GM19468 (cell line): ENCODE results near the gene TPD52L2.

ENCODE experiments used
- ATAC-seq: cut with Tn5 transposase; IDR thresholded peaks from one replicate; pipeline ENCODE4 v1.9.1; 2021; ENCODE audit warnings: mild to moderate bottlenecking, moderate library complexity, moderate number of reproducible peaks; ENCODE audit not compliant: unreplicated experiment; ENCODE audit errors: extremely low read depth

Gene TPD52L2

DNA sequence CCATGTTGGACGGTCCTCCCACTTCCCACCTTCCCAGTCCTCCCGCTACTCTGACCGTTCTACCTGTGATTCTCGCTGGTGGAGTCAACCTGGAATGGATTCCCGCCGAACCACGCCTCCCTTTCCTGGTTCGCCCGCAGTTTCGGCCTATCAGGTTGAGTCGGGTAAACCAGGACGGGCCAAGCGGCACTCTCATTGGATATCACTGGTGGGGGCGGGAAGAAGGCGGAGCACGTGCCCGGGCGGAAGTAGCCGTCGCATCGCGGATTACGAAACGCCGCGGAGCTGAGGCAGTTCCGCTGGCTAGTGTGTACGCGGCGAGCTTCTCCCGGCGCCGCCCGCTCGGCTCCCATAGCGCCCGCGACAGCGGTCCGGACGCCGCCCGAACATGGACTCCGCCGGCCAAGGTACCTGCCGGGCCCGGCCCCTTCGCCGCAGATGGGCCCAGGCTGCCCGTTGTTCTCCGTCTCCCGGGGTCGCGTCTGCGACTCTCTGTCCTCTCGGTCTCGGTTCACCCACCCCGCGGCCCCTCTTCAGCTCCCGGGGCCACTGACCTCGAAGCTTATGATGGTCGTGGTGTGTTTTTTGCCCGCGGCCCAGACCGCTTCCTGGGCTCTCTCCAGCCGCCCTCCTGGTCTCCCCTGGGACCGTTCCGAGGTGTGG lies at the start of gene TPD52L2:
TSS of gene TPD52L2 (plus strand) at position 293 of the 663 bp plus-strand sequence. CDS start at position 389, 96 bp downstream.
- peak; percentile 72 for ATAC-seq

DNA sequence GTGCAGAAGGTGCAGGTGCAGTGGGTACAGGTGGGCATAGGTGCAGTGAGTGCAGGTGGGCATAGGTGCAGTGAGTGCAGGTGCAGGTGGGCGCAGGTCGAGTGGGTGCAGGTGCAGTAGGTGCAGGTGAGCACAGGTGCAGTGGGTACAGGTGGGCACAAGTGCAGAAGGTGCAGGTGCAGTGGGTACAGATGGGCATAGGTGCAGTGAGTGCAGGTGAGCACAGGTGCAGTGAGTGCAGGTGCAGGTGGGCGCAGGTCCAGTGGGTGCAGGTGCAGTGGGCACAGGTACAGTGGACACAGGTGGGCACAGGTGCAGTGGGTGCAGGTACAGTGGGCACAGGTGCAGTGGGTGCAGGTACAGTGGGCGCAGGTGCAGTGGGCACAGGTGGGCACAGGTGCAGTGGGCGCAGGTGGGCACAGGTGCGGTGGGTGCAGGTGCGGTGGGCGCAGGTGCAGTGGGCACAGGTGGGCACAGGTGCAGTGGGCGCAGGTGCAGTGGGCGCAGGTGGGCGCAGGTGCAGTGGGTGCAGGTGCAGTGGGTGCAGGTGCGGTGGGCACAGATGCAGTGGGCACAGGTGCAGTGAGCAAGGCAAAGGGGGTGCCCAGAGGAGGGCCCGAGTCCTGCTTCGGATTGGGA lies 49.3 kb upstream of the TPD52L2 start:
- ATAC-seq, result no peak

DNA sequence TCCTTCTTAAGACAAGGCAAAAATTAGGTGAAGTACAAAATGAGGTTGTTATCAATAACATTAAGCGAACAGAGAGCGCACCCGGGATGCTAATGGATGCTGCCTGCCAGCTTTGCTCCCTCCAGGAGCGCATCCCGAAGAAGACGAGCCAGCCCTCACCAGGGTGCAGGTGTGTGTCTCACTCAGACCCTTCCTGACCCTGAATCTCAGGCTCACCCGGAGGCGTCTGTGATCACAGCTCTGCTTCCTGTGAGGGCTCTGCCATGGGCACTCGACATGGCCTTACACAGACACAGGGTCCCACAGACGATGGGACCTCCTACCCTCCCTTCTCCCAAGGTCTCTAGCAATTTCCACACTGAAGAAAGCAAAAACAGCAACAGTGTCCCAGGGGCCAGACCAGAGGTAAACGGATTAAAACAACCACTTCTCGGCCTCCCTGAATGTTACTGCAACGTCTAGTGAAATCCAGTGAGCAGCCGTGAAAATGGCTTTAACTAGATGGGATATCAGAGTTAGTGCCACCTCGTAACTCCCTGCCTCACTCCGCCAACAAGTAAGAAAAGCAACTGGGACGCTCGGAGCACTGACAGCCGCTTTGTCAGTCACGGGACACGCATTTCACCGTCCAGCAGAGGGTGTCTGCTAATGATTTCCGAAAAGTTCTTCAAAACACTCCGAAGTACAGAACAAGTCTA lies 45.7 kb upstream of the TPD52L2 start:
- no peak for ATAC-seq

DNA sequence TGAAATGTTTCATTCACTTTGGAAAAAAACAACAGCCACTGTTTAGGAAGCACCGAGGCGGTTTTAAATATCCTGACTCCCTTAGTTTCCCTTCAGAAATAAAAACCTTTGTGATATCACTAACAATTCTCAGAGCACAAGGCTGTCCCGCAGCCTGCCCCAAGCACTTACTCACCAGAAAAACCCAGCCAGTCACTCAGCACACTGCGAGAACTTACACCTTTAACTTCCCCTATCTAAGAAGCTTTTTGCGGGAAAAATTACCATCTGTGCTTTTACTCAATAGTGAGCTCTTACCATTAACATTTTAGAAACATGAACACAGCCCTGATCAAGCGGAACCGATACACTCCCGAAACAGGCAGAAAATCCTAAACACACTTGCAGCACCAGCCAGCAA lies 43.3 kb upstream of the TPD52L2 start:
- ATAC-seq, result no peak

DNA sequence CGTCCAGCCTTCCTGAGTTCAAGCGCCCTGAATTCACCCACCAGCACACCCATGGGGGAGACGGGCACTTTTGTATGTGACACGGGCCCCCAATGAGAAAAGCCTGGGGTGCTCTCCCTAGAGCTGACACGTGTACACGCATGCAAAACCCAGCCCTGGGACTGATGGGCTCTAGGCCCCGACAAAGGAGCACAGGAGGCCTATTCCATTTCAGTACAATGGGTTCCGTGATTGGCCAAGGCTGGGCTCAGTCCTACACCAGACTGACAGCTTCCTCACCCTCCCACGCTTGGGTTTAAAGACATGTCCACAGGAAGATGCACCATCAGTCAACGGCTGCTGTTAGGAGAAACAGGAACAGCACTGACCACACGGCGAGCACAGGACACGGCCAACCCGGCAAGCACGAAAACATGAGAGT lies 42.8 kb upstream of the TPD52L2 start:
- ATAC-seq, result no peak

DNA sequence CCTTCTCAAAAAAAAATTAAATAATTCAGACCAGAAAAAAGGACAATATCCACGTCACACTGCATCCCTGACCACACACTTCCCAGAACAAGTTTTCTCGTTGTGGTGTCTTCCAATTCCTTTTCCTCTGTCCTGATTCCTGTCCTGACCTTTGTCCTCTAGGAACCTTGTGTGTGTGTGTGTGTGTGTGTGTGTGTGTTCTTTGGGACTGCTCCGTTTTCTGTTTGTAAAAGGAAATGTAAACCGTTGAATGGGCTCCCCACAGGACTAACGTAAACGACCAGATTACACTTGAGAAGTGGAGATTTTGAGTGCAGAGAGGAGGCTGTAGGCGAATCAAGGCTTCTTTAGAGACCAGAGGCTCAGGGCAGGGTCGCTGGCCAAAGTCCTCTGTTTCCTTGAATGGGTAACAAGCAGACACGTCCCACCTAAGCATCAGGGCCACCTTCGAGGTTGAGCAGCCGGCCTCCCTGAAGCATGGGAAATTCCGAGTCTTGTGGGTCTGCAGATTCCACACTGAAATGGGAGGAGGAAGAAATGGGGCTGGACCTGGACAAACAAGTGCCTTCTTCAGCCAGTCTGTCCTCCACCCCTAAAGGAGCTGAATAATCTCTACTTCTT lies 41.3 kb upstream of the TPD52L2 start:
- ATAC-seq, result no peak

DNA sequence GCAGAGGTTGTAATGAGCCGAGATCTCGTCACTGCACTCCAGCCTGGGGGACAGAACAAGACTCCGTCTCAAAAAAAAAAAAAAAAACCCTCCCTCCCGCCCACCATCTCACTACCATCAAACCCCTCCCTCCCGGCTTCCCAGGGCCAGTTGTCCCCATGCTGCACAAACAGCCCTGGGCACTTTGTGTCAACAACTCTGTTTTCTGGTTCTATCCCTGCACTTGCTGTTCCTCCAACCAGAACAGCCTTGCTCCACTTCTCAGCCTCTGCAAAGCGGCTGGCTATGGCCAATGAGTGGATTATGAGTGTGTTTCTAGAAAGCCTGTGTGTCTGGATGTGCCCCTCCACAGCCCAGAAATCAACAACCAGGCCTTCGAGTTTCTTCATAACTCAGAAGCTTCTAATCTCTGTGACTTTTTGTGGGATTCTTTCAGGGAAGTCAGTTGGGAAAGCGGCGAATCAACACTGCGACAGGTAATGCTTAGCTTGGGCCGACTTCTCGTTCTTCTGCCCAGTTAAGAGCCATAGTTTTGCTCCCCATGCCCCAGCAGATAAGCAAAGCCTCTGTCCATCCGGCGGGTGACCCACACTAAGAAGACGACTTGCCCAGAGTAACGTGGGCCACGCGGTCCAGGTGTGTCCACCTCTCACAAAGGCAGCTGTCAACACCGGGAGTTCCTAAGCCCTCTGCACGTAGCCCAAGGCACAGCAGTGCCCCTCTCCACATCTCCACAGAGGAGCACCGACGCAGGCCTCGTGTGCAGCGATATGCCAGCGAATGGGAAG lies 39.5 kb upstream of the TPD52L2 start:
- no peak for ATAC-seq

DNA sequence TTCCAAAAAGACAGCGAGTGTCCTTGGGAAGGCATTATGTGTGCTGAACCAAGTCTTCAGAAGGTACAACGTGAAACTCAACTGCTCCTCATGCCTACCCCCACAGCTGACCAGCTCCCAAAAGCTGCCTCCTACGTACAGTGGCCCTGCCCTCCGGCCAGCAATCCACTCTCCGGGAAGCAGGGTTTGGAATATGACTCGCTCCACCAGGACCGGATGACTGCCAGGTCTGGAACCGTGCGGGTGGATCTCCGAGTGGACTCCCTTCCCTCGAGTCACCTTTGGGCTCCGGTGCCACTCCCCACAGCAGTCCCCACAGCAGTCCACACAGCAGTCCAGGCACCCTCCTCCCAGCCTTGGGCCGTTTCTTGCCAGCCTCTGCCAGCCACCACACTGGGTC lies 38.3 kb upstream of the TPD52L2 start:
- no peak for ATAC-seq

DNA sequence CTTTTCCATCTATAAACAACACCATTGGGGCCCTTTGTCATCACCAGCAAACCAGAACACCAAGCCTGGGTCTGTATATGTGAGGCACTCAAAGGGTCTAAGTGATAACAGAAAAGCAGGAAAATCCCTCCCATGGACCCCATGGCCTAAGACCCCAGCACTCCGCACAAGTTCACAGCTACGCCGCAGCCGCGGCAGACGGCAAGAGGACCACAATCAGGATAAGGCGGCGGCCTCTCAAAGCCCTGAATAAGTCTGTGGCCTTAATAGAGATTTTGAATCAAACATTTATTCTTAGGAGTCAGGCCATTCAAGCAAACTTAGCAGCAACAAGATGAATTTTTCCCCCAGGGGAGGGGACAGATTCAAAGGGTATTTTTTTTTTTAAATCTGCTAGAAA lies 36.9 kb upstream of the TPD52L2 start:
- no peak for ATAC-seq

DNA sequence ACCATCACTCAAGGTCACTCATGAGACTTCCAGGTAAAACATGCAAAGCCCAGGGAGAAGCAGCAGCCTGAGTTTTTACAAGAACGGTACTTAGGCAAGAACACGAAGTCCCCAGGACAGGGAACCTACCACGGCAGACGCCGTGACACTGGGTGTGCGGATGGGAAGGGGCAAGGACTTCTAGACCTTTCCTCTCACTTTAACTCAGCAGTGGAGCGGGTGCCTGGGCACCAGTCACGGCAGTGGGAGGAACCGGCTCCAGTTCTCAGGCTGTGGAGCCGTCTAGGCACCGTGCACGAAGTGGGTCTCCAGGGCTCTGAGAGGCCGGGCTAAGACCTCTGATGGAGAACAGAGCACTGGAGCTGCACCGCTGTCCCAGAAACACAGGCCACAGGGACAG lies 36.5 kb upstream of the TPD52L2 start:
- ATAC-seq, result no peak

DNA sequence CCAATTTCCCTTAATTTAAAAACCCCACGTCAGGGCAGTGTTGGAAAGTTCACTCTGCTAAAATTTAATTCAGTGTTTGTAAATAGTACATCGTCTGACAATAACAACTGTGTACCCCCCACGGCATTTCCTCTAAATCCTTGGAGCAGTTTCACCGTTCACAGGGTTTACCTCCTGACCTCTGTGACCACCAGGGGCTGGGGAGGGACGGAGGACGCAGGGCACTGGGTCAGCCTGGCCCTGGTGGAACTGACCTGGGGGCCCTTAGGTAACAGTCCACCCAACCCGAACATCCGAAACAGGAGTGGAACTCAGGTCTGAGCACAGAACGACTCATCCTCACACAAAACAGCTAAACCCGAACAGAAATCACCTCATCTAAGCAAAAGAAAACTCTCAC lies 36.1 kb upstream of the TPD52L2 start:
- ATAC-seq, result no peak

DNA sequence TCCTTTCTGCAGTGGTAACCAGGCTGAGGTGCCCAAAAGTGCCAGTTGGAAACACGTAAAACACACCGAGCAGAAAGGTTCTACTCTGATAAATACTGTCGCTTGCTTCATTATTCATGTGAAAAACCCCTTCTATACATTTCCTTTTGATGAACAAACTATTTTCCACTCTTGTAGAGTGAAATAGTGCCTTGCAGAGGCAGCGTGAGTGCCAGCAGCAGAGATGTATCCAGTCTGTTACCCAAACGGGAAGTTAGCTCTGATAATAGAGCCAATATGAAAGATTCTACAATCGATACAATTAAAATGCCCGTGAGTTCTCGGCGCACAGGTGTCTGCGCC lies 35.5 kb upstream of the TPD52L2 start:
- no peak for ATAC-seq

DNA sequence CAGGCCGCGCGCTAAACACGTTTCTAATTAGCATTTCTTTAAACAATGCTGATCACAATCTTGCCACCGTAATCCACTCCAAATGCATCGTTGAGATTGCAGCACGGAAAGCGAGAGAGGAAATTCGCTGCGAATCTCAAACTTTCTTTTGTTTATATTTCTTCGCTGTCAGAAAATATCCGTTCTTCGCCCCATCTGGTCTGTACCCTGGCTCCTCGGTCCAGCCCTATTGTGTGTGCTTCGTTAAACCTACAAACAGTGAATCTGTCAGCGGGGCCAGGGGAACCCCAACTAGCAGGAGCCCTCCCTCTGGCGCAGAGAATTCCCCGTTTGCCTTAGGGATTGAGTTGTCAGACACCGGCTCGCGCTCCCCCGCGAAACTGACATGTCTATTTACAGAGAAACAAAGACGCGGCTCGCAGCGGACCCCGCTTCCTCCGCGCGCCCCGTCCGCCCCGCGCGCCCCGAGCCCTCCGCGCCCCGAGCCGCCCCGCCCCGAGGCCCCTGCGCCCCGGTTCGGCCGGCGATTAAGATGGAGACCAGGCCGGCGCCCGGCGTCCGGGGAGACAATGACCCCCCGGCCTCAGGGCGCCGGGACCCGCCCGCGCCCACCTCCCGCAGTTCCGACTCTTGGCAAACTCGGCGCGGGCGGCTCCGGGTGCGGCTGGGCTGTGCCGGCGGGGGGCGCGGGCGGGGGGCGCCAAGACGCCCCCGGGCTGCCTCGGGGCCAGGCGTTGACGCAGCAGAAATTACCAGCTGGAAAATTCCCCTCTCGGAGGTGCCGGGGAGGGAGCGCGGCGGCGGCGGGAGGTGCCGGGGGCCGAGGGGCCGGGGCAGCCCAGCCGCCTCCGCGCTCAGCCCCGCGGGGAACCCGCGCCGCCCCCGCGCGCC lies 34.9 kb upstream of the TPD52L2 start:
- no peak for ATAC-seq

DNA sequence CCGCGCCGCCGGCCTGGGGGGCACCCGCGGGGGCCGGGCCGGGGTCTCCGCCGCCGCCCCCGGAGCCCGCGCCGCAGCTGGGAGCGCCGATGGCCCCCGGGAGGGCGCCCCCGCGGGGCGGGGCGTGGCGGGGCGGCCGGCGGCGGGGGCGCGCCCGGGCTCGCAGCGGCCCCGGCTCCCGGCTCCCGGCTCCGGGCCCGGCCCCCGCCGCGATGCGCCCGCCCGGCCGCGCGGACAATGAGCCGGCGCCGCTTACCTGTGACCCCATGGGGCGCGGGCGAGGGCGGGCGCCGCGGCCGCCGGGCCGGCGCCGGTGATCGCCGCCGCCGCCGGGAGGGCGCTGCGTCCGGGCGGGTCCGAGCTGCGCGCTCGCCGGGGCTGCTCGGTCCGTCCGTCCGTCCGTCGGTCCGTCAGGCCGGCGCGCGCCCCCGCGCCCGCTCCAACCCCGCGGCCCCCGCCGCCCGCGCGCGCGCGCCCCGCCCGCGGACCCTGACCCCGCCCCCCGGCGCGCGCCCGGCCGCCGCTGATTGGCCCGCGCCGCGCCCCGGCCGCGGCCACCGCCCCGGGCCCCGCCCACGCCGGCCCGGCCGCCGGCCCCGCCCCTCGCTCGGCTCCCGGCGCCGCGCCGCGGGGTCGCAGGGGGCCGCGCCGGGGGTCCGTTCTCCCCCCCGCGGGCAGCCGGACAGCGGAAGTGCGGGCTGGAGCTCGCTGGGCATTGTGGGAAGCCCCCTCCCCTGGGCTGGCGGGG lies 34.1 kb upstream of the TPD52L2 start, which contains the start of gene ZBTB46:
TSS of gene ZBTB46 (minus strand) at position 424 of the 748 bp plus-strand sequence. CDS start 40,507 bp downstream, outside the sequence.
- no peak for ATAC-seq

DNA sequence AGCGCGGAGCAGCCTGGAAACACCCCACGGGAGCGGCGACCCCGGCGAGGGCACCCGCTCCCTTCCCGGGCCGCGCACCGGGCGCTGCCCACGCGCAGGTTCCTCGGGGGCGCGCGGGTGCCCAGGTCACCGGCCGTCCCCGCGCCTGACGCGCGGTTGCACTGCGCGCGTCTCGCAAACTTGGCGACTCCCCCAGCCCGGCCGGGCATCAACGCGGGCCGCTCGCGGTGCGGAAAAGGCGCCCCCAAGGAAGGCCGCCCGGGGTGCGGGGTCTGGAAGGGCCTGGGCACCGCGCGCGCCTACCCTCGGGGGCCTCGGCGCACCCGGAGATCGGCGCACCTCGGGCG lies 33.5 kb upstream of the TPD52L2 start:
- no peak for ATAC-seq

DNA sequence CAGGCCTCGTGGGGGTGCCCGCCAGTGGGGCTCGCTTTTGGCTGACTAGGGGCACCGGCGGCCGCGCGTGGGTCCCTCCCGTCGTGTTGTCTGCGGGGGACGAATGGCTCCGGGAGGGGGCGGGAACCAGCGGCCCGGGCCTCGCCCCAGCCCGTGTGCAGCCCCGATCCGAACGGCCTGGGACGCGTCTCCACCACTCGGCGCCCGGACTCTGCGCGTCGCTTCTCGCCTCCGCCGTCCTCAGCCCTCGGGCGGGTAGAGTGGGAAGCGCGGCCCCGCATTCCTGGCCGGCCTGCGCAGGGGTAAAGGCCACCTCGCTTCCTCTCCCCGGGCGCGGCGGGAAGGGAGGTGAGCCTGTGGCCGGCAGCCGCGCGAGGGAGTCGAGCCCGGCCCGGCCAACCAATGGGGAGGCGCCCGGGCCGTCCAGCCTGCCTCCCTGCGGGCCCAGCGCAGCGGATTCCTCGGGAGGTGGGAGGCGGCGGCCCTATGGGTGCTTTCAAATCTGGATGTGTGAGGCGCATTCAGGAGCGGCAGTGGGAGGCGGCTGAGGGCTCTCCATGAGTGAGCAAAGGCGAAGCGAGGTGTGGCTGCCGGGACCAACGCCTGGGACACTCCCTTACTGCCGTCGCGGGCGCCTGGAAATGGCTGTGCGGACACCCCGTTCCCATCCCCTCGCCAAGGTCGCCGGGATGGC lies 32.9 kb upstream of the TPD52L2 start:
- ATAC-seq, result no peak

DNA sequence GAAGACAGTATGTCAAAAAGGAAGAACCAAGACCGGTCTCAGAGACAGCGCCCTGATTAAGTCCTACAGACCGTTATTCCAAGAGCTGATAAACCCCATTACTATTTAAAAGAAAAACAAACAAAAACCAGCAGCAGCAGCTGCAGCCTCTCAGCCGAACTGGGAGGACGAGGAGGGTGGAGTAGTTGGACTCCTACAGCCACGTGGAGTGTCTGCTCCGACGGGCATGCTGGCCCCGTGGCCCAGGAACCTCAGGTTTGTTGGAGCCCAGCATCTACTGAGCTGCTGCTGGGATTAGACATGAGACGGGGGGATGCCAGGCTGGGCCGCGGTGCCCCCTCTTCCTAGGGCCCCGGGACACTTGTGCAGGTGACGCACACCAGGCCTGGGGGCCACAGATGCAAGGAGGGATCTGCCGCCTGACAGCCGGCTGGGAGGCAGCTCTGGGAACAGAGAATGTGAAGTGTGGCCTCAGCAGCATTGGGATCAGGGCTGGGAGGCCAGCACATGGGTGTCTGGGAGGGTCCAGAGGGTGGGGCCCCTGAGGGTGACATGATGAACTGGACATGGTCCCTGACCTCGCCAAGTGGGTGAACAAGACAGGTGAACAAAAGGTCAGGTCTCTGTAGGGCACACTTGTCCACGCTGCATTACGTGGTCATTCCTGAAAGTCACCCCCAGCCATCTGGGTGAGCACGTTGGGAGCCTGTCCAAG lies 31.1 kb upstream of the TPD52L2 start:
- ATAC-seq, result no peak

DNA sequence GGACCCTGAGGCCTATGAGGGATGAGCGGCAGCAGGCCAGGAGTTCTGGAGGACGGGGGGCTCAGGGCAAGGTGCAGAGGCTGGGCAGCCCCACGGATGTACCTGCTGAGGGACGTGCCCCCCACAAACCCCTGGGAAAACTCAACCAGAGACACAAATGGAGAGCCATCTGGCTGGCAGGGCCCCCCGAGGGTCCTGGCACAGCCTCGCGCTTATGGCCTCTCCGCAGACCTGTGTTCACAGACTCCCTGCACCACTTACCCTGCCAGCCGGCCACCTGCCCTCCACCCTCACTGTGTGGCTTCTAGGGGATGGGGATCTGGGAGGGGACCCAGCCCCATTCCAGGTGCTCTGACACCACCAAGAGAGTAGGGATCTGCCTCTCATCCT lies 30.6 kb upstream of the TPD52L2 start:
- no peak for ATAC-seq
